Activated naive CD4-positive, alpha-beta T cell treated with anti-CD3 and anti-CD28 coated beads, Interleukin-2, amount 10 ng/mL, durations not matched to agents 7 days and 5 days (primary cell): ENCODE results near the gene TSSK2.
"Not testable (repeated sequence)": the region's sequence is repeated elsewhere in the genome, so short reads cannot be mapped to it uniquely, and the experiment has no call there.

Experiments
- CTCF ChIA-PET: fragments of 350-600 bp; sonication (Branson Sonifier 250); formaldehyde crosslinking; loops from one replicate; lab custom pipeline; 2021; ENCODE audit warnings: antibody characterized with exemption; lab: Charles Lee
- DNase-seq: peaks from one replicate; pipeline ENCODE4 v3.0.0-alpha.2; 2020
- H3K27ac Mint-ChIP-seq: one replicate; pipeline ENCODE4 v1.8.0; 2021; ENCODE audit warnings: mild to moderate bottlenecking, moderate library complexity, mixed read lengths
- H3K27me3 Mint-ChIP-seq: one replicate; pipeline ENCODE4 v1.8.0; 2021; ENCODE audit warnings: mild to moderate bottlenecking, mixed read lengths
- H3K36me3 Mint-ChIP-seq: one replicate; pipeline ENCODE4 v1.8.0; 2021; ENCODE audit warnings: mixed read lengths
- H3K4me1 Mint-ChIP-seq: one replicate; pipeline ENCODE4 v1.8.0; 2021; ENCODE audit warnings: mixed read lengths
- H3K4me3 Mint-ChIP-seq: one replicate; pipeline ENCODE4 v1.8.0; 2021; ENCODE audit warnings: mild to moderate bottlenecking, moderate library complexity, mixed read lengths
- H3K9me3 Mint-ChIP-seq: one replicate; pipeline ENCODE4 v1.8.0; 2021; ENCODE audit warnings: mixed read lengths

Gene TSSK2

GRCh38 chr22:19130959-19131684 is at the start of gene TSSK2:
Gene TSSK2, plus strand, starts transcription at chr22:19131308. Its CDS starts 92 bp downstream, at chr22:19131400.
- DNase-seq = no peak
- no peak within 1 kb of the TSS for H3K4me3 Mint-ChIP-seq
- H3K9me3 Mint-ChIP-seq = no peaks in the 10 kb centered on the region
- CTCF ChIA-PET = no interaction called here
- peaks cover 11% of the 10 kb centered on the region for H3K36me3 Mint-ChIP-seq
- peak within 1 kb of the TSS; percentile 52 for H3K27ac Mint-ChIP-seq
- no peaks in the 10 kb centered on the region for H3K4me1 Mint-ChIP-seq
- no peaks in the 10 kb centered on the region for H3K27me3 Mint-ChIP-seq

- H3K27ac Mint-ChIP-seq = no peak overlapping the region
- no peak for DNase-seq
- H3K4me3 Mint-ChIP-seq = no peak overlapping the region
- CTCF ChIA-PET = no interaction called here
- H3K9me3 Mint-ChIP-seq = no peaks in the 10 kb centered on the region
- H3K27me3 Mint-ChIP-seq = no peaks in the 10 kb centered on the region
- peaks cover 18% of the 10 kb centered on the region for H3K36me3 Mint-ChIP-seq
- peaks cover 8% of the 10 kb centered on the region for H3K4me1 Mint-ChIP-seq
Measured at GRCh38 chr22:19081351-19081750, 49.8 kb upstream of the TSSK2 start.

- Mint-ChIP-seq H3K9me3 (no peaks in the 10 kb centered on the region), H3K27ac (no peak overlapping the region), H3K4me1 (peaks cover 8% of the 10 kb centered on the region), H3K4me3 (no peak overlapping the region), H3K27me3 (no peaks in the 10 kb centered on the region), H3K36me3 (peaks cover 22% of the 10 kb centered on the region)
- no peak for DNase-seq
- CTCF ChIA-PET = no interaction called here
Measured at GRCh38 chr22:19082101-19082500, 49.0 kb upstream of the TSSK2 start.

GRCh38 chr22:19082793-19083192 is 48.3 kb upstream of the TSSK2 start:
- H3K36me3 Mint-ChIP-seq = peaks cover 22% of the 10 kb centered on the region
- no peaks in the 10 kb centered on the region for H3K9me3 Mint-ChIP-seq
- DNase-seq = no peak
- H3K4me3 Mint-ChIP-seq = no peak overlapping the region
- peaks cover 8% of the 10 kb centered on the region for H3K4me1 Mint-ChIP-seq
- no peaks in the 10 kb centered on the region for H3K27me3 Mint-ChIP-seq
- CTCF ChIA-PET = no interaction called here
- H3K27ac Mint-ChIP-seq = no peak overlapping the region

GRCh38 chr22:19084126-19084525 is 47.0 kb upstream of the TSSK2 start:
- not testable (repeated sequence) for H3K9me3 Mint-ChIP-seq

GRCh38 chr22:19084586-19084985 is 46.5 kb upstream of the TSSK2 start:
- not testable (repeated sequence) for H3K4me3 Mint-ChIP-seq, H3K27me3 Mint-ChIP-seq, H3K27ac Mint-ChIP-seq, H3K9me3 Mint-ChIP-seq, H3K4me1 Mint-ChIP-seq, DNase-seq
- H3K36me3 Mint-ChIP-seq = peaks cover 27% of the 10 kb centered on the region
- CTCF ChIA-PET = interaction anchor here (1.0 kb wide), 1 partner anchor 11 kb away, joined by 4 read pairs; no protein-coding TSS in a partner anchor

More at GRCh38 chr22:19084126-19084525, 47.0 kb upstream of the TSSK2 start:
- DNase-seq, H3K27ac Mint-ChIP-seq, H3K4me3 Mint-ChIP-seq, H3K27me3 Mint-ChIP-seq, H3K4me1 Mint-ChIP-seq, CTCF ChIA-PET: not testable (repeated sequence)
- peaks cover 27% of the 10 kb centered on the region for H3K36me3 Mint-ChIP-seq

- peaks cover 27% of the 10 kb centered on the region for H3K36me3 Mint-ChIP-seq
- CTCF ChIA-PET = interaction anchor here (0.6 to 1.2 kb wide), 3 partner anchors 12 to 1411 kb away, joined by 3 to 4 read pairs (median 3); no protein-coding TSS in a partner anchor
- no peak for DNase-seq
- peaks cover 8% of the 10 kb centered on the region for H3K4me1 Mint-ChIP-seq
- no peaks in the 10 kb centered on the region for H3K9me3 Mint-ChIP-seq
- H3K27ac Mint-ChIP-seq = peak overlapping the region; percentile 44
- H3K4me3 Mint-ChIP-seq = no peak overlapping the region
- H3K27me3 Mint-ChIP-seq = no peaks in the 10 kb centered on the region
Measured at GRCh38 chr22:19085233-19085718, 45.8 kb upstream of the TSSK2 start.

- H3K4me3 Mint-ChIP-seq = no peak overlapping the region
- CTCF ChIA-PET = interaction anchor here (1.2 kb wide), 1 partner anchor 37 kb away, joined by 3 read pairs; no protein-coding TSS in a partner anchor
- no peaks in the 10 kb centered on the region for H3K9me3 Mint-ChIP-seq
- no peak for DNase-seq
- peaks cover 8% of the 10 kb centered on the region for H3K4me1 Mint-ChIP-seq
- peaks cover 27% of the 10 kb centered on the region for H3K36me3 Mint-ChIP-seq
- H3K27me3 Mint-ChIP-seq = no peaks in the 10 kb centered on the region
- H3K27ac Mint-ChIP-seq = no peak overlapping the region
Measured at GRCh38 chr22:19086417-19086816, 44.7 kb upstream of the TSSK2 start.

GRCh38 chr22:19086896-19087295 is 44.2 kb upstream of the TSSK2 start:
- peaks cover 26% of the 10 kb centered on the region for H3K36me3 Mint-ChIP-seq
- no peak overlapping the region for H3K27ac Mint-ChIP-seq
- no peaks in the 10 kb centered on the region for H3K9me3 Mint-ChIP-seq
- peaks cover 8% of the 10 kb centered on the region for H3K4me1 Mint-ChIP-seq
- H3K27me3 Mint-ChIP-seq = no peaks in the 10 kb centered on the region
- no peak overlapping the region for H3K4me3 Mint-ChIP-seq
- DNase-seq = no peak
- CTCF ChIA-PET = no interaction called here

GRCh38 chr22:19088866-19089595 is 42.1 kb upstream of the TSSK2 start:
- Mint-ChIP-seq H3K27me3 (no peaks in the 10 kb centered on the region), H3K9me3 (no peaks in the 10 kb centered on the region), H3K4me1 (peaks cover 10% of the 10 kb centered on the region), H3K27ac (no peak overlapping the region), H3K4me3 (no peak overlapping the region), H3K36me3 (peaks cover 20% of the 10 kb centered on the region)
- DNase-seq = no peak
- CTCF ChIA-PET = no interaction called here

- no peak overlapping the region for H3K27ac Mint-ChIP-seq
- H3K36me3 Mint-ChIP-seq = peaks cover 17% of the 10 kb centered on the region
- H3K27me3 Mint-ChIP-seq = no peaks in the 10 kb centered on the region
- no peaks in the 10 kb centered on the region for H3K9me3 Mint-ChIP-seq
- CTCF ChIA-PET = no interaction called here
- DNase-seq = no peak
- H3K4me1 Mint-ChIP-seq = peaks cover 8% of the 10 kb centered on the region
- H3K4me3 Mint-ChIP-seq = no peak overlapping the region
Measured at GRCh38 chr22:19090183-19090582, 40.9 kb upstream of the TSSK2 start.

GRCh38 chr22:19090586-19091127 is 40.5 kb upstream of the TSSK2 start:
- H3K9me3 Mint-ChIP-seq = no peaks in the 10 kb centered on the region
- no peak overlapping the region for H3K27ac Mint-ChIP-seq
- H3K36me3 Mint-ChIP-seq = peaks cover 13% of the 10 kb centered on the region
- CTCF ChIA-PET = no interaction called here
- no peak for DNase-seq
- H3K27me3 Mint-ChIP-seq = no peaks in the 10 kb centered on the region
- peaks cover 4% of the 10 kb centered on the region for H3K4me1 Mint-ChIP-seq
- H3K4me3 Mint-ChIP-seq = no peak overlapping the region

- H3K27ac Mint-ChIP-seq = peak overlapping the region; percentile 70
- no peak overlapping the region for H3K4me3 Mint-ChIP-seq
- no peaks in the 10 kb centered on the region for H3K9me3 Mint-ChIP-seq
- H3K27me3 Mint-ChIP-seq = no peaks in the 10 kb centered on the region
- DNase-seq = no peak
- peaks cover 8% of the 10 kb centered on the region for H3K36me3 Mint-ChIP-seq
- H3K4me1 Mint-ChIP-seq = peaks cover 2% of the 10 kb centered on the region
- CTCF ChIA-PET = no interaction called here
Measured at GRCh38 chr22:19092725-19093124, 38.4 kb upstream of the TSSK2 start.

- H3K4me1 Mint-ChIP-seq = peaks cover 2% of the 10 kb centered on the region
- peaks cover 5% of the 10 kb centered on the region for H3K36me3 Mint-ChIP-seq
- no peaks in the 10 kb centered on the region for H3K9me3 Mint-ChIP-seq
- no peaks in the 10 kb centered on the region for H3K27me3 Mint-ChIP-seq
- no peak overlapping the region for H3K27ac Mint-ChIP-seq
- no peak for DNase-seq
- CTCF ChIA-PET = no interaction called here
- no peak overlapping the region for H3K4me3 Mint-ChIP-seq
Measured at GRCh38 chr22:19094393-19094997, 36.6 kb upstream of the TSSK2 start.
